Glutamatergic neuron (in vitro differentiated cells): ENCODE data around the gene ZNF619. TPM values are rescaled to one million over a fixed set of nuclear protein-coding genes. Genes with fewer than 3 reads are reported as not detected.

Experiments used
- DNase-seq: peaks from one replicate; pipeline ENCODE4 v3.0.0; 2022
- H3K27ac Mint-ChIP-seq: one replicate; pipeline ENCODE4 v1.8.0; 2020; ENCODE audit warnings: mild to moderate bottlenecking, mixed read lengths, inconsistent platforms; ENCODE audit not compliant: unreplicated experiment
- H3K27me3 Mint-ChIP-seq: one replicate; pipeline ENCODE4 v1.8.0; 2020; ENCODE audit warnings: mild to moderate bottlenecking, moderate library complexity, mixed read lengths, inconsistent platforms; ENCODE audit not compliant: unreplicated experiment
- H3K36me3 Mint-ChIP-seq: one replicate; pipeline ENCODE4 v1.8.0; 2020; ENCODE audit warnings: mild to moderate bottlenecking, mixed read lengths, inconsistent platforms; ENCODE audit not compliant: unreplicated experiment
- H3K4me1 Mint-ChIP-seq: one replicate; pipeline ENCODE4 v1.8.0; 2020; ENCODE audit warnings: mild to moderate bottlenecking, low read depth, mixed read lengths, inconsistent platforms; ENCODE audit not compliant: unreplicated experiment
- H3K4me3 Mint-ChIP-seq: one replicate; pipeline ENCODE4 v1.8.0; 2020; ENCODE audit warnings: mild to moderate bottlenecking, mixed read lengths, inconsistent platforms; ENCODE audit not compliant: unreplicated experiment
- H3K9me3 Mint-ChIP-seq: one replicate; pipeline ENCODE4 v1.8.0; 2020; ENCODE audit warnings: mild to moderate bottlenecking, moderate library complexity, mixed read lengths, inconsistent platforms; ENCODE audit not compliant: unreplicated experiment
- CTCF ChIP-seq: fragments of 200-600 bp; sonication (generic); IDR thresholded peaks from one replicate; pipeline ENCODE4 v1.5.0; 2021; ENCODE audit not compliant: partially characterized antibody, unreplicated experiment
- total RNA-seq: library from RNA; stranded (reverse); fragmentation: NEBNext Ultra II Directional; extraction: Animal tissue kit (Norgen Biotek cat#: 25700); gene quantifications from one replicate; pipeline ENCODE4 v1.2.1, GENCODE V29; 2021; ENCODE audit not compliant: unreplicated experiment

ZNF619 gene
- total RNA-seq, 1 donor from 2014 or later, result 7.2 TPM

- H3K27ac Mint-ChIP-seq, result no peak overlapping the region
- no peaks in the 10 kb centered on the region for H3K9me3 Mint-ChIP-seq
- no peak overlapping the region for H3K4me3 Mint-ChIP-seq
- peaks cover under 1% of the 10 kb centered on the region for H3K27me3 Mint-ChIP-seq
- no peak for TF ChIP-seq CTCF
- no peaks in the 10 kb centered on the region for H3K36me3 Mint-ChIP-seq
- no peaks in the 10 kb centered on the region for H3K4me1 Mint-ChIP-seq
- DNase-seq, result no peak
These were observed 41.1 kb downstream of the ZNF619 start for GRCh38 chr3:40518067-40518466.

- no peak for DNase-seq
- Mint-ChIP-seq H3K4me1 (no peaks in the 10 kb centered on the region), H3K9me3 (peaks cover 1% of the 10 kb centered on the region), H3K4me3 (no peak overlapping the region), H3K27ac (no peak overlapping the region), H3K27me3 (peaks cover 3% of the 10 kb centered on the region), H3K36me3 (no peaks in the 10 kb centered on the region)
- no peak for TF ChIP-seq CTCF
These were observed 41.9 kb downstream of the ZNF619 start for GRCh38 chr3:40518848-40519247.

- Mint-ChIP-seq H3K4me3 (no peak overlapping the region), H3K4me1 (peaks cover 7% of the 10 kb centered on the region), H3K36me3 (no peaks in the 10 kb centered on the region), H3K27me3 (peaks cover 9% of the 10 kb centered on the region), H3K9me3 (peaks cover 3% of the 10 kb centered on the region), H3K27ac (no peak overlapping the region)
- no peak for DNase-seq
- TF ChIP-seq CTCF, result no peak
These were observed 44.3 kb downstream of the ZNF619 start for GRCh38 chr3:40521254-40521653.

- peaks cover 3% of the 10 kb centered on the region for H3K9me3 Mint-ChIP-seq
- H3K27ac Mint-ChIP-seq, result peak overlapping the region; percentile 56
- H3K36me3 Mint-ChIP-seq, result no peaks in the 10 kb centered on the region
These were observed 46.9 kb downstream of the ZNF619 start for GRCh38 chr3:40523781-40524180.

GRCh38 chr3:40524222-40524567 lies 47.3 kb downstream of the ZNF619 start:
- H3K27me3 Mint-ChIP-seq, result peaks cover 9% of the 10 kb centered on the region
- TF ChIP-seq CTCF, result no peak
- DNase-seq, result no peak
- peak overlapping the region; percentile 87 for H3K4me3 Mint-ChIP-seq
- H3K27ac Mint-ChIP-seq, result peak overlapping the region; percentile 89
- peaks cover 3% of the 10 kb centered on the region for H3K9me3 Mint-ChIP-seq
- H3K4me1 Mint-ChIP-seq, result peaks cover 7% of the 10 kb centered on the region
- H3K36me3 Mint-ChIP-seq, result no peaks in the 10 kb centered on the region

More at GRCh38 chr3:40523781-40524180, 46.9 kb downstream of the ZNF619 start:
- Mint-ChIP-seq H3K4me3 (peak overlapping the region; percentile 87), H3K4me1 (peaks cover 7% of the 10 kb centered on the region), H3K27me3 (peaks cover 9% of the 10 kb centered on the region)
- no peak for DNase-seq
- no peak for TF ChIP-seq CTCF
